Measurements from ENCODE around the gene THAP5.
"Not testable (repeated sequence)": the region's sequence is repeated elsewhere in the genome, so short reads cannot be mapped to it uniquely, and the experiment has no call there.

THAP5 gene

GRCh38 chr7:108559253-108559652, 10.3 kb downstream of the THAP5 start:
- Histone ChIP-seq H3K9me2 (replicated peaks; ENCODE audit: insufficient read depth, low read length) (no peaks in the 10 kb centered on the region), H2AFZ (ENCODE audit: low read length) (no peak overlapping the region), H3K27me3 (replicated peaks; ENCODE audit: insufficient read depth, low read length) (no peaks in the 10 kb centered on the region), H3K9ac (ENCODE audit: low read length) (no peak overlapping the region), H3F3A (ENCODE audit: insufficient read depth, low read length) (no peaks in the 10 kb centered on the region), H3K36me3 (replicated peaks; ENCODE audit: insufficient read depth, low read length) (0 out of 2 replicates have a peak, but pooled peaks cover 1% of the 10 kb centered on the region), H3K27ac (ENCODE audit: low read length) (no peak overlapping the region), H3K79me2 (ENCODE audit: low read length) (0 out of 2 replicates have a peak, but pooled peaks cover 1% of the 10 kb centered on the region), H3K4me3 (ENCODE audit: low read length) (no peak overlapping the region), H3K4me1 (ENCODE audit: low read length) (peaks cover 13% of the 10 kb centered on the region; the same call in 1 of the 2 replicates), H3K4me2 (ENCODE audit: low read depth, low read length) (no peak overlapping the region), H4K20me1 (ENCODE audit: insufficient read depth, low read length) (no peaks in the 10 kb centered on the region), H3K9me3 (replicated peaks; ENCODE audit: insufficient read depth, low read length) (no peaks in the 10 kb centered on the region)
- DNase-seq: no peak
- TF ChIP-seq EZH2phosphoT487 (IDR thresholded peaks at IDR 0.05; ENCODE audit: low read length) (no peak), EZH2 (optimal IDR thresholded peaks at IDR 0.05; ENCODE audit: low read depth, low read length) (no peak)
- TF ChIP-seq, protein P1, sequence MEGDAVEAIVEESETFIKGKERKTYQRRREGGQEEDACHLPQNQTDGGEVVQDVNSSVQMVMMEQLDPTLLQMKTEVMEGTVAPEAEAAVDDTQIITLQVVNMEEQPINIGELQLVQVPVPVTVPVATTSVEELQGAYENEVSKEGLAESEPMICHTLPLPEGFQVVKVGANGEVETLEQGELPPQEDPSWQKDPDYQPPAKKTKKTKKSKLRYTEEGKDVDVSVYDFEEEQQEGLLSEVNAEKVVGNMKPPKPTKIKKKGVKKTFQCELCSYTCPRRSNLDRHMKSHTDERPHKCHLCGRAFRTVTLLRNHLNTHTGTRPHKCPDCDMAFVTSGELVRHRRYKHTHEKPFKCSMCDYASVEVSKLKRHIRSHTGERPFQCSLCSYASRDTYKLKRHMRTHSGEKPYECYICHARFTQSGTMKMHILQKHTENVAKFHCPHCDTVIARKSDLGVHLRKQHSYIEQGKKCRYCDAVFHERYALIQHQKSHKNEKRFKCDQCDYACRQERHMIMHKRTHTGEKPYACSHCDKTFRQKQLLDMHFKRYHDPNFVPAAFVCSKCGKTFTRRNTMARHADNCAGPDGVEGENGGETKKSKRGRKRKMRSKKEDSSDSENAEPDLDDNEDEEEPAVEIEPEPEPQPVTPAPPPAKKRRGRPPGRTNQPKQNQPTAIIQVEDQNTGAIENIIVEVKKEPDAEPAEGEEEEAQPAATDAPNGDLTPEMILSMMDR (IDR thresholded peaks at IDR 0.05; ENCODE audit: low read length): no peak

DNA sequence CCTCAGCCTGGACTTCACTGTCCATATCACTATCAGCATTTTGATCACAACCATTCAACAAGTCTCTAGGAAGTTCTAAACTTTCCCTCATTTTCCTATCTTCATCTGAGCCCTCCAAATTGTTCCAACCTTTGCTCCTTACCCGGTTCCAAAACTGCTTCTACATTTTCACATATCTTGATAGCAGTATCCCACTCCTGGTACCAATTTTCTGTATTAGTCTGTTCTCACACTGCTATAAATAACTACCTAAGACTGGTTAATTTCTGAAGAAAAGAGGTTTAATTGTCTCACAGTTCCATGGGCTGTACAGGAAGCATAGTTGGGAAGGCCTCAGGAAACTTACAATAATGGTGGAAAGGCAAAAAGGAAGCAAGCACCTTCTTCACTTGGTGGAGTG, 11.9 kb downstream of the THAP5 start:
- Histone ChIP-seq H3K4me1 (ENCODE audit: low read length) (peaks cover 13% of the 10 kb centered on the region; the same call in 1 of the 2 replicates), H2AFZ (ENCODE audit: low read length) (no peak overlapping the region), H3K36me3 (replicated peaks; ENCODE audit: insufficient read depth, low read length) (no peaks in the 10 kb centered on the region), H3K9me2 (replicated peaks; ENCODE audit: insufficient read depth, low read length) (no peaks in the 10 kb centered on the region), H4K20me1 (ENCODE audit: insufficient read depth, low read length) (no peaks in the 10 kb centered on the region), H3K79me2 (ENCODE audit: low read length) (no peaks in the 10 kb centered on the region), H3K4me3 (ENCODE audit: low read length) (no peak overlapping the region), H3K9me3 (replicated peaks; ENCODE audit: insufficient read depth, low read length) (no peaks in the 10 kb centered on the region), H3K9ac (ENCODE audit: low read length) (no peak overlapping the region), H3K27ac (ENCODE audit: low read length) (no peak overlapping the region), H3F3A (ENCODE audit: insufficient read depth, low read length) (no peaks in the 10 kb centered on the region), H3K4me2 (ENCODE audit: low read depth, low read length) (no peak overlapping the region), H3K27me3 (replicated peaks; ENCODE audit: insufficient read depth, low read length) (no peaks in the 10 kb centered on the region)
- no peak for DNase-seq
- no peak for TF ChIP-seq EZH2phosphoT487 (IDR thresholded peaks at IDR 0.05; ENCODE audit: low read length)
- no peak for TF ChIP-seq EZH2 (optimal IDR thresholded peaks at IDR 0.05; ENCODE audit: low read depth, low read length)

DNA sequence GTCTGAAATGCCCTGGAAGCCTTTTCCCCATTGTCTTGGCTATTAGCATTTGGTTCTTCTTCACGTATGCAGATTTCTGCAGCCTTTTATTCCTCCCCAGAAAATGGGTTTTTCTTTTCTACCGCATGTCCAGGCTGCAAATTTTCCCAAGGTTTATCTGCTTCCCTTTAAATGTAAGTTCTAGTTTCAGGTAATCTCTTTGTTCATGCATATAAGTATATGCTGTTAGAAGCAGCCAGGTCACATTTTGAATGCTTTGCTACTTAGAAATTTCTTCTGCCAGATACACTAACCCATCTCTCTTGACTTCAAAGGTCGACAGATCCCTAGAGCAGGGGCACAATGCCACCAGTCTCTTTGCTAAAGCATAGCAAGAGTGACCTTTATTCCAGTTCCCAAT, 12.3 kb downstream of the THAP5 start:
- Histone ChIP-seq H3K36me3 (replicated peaks; ENCODE audit: insufficient read depth, low read length) (no peaks in the 10 kb centered on the region), H3K27ac (ENCODE audit: low read length) (no peak overlapping the region), H3K9ac (ENCODE audit: low read length) (no peak overlapping the region), H3K4me2 (ENCODE audit: low read depth, low read length) (no peak overlapping the region), H3K9me3 (replicated peaks; ENCODE audit: insufficient read depth, low read length) (no peaks in the 10 kb centered on the region), H2AFZ (ENCODE audit: low read length) (no peak overlapping the region), H3K4me3 (ENCODE audit: low read length) (no peak overlapping the region), H3K4me1 (ENCODE audit: low read length) (peaks cover 14% of the 10 kb centered on the region), H3F3A (ENCODE audit: insufficient read depth, low read length) (no peaks in the 10 kb centered on the region), H3K79me2 (ENCODE audit: low read length) (no peaks in the 10 kb centered on the region), H3K9me2 (replicated peaks; ENCODE audit: insufficient read depth, low read length) (no peaks in the 10 kb centered on the region), H3K27me3 (replicated peaks; ENCODE audit: insufficient read depth, low read length) (no peaks in the 10 kb centered on the region), H4K20me1 (ENCODE audit: insufficient read depth, low read length) (no peaks in the 10 kb centered on the region)
- TF ChIP-seq, protein P1 (IDR thresholded peaks at IDR 0.05; ENCODE audit: low read length): no peak
- TF ChIP-seq EZH2phosphoT487 (IDR thresholded peaks at IDR 0.05; ENCODE audit: low read length): no peak
- TF ChIP-seq EZH2 (optimal IDR thresholded peaks at IDR 0.05; ENCODE audit: low read depth, low read length): no peak
- DNase-seq: no peak

- not testable (repeated sequence) for DNase-seq; H3K9me3 ChIP-seq (replicated peaks; ENCODE audit: insufficient read depth, low read length); H3K4me2 ChIP-seq (ENCODE audit: low read depth, low read length); H4K20me1 ChIP-seq (ENCODE audit: insufficient read depth, low read length); H3K27me3 ChIP-seq (replicated peaks; ENCODE audit: insufficient read depth, low read length); H3K9me2 ChIP-seq (replicated peaks; ENCODE audit: insufficient read depth, low read length); H3K4me3 ChIP-seq (ENCODE audit: low read length); H3K9ac ChIP-seq (ENCODE audit: low read length); H3K79me2 ChIP-seq (ENCODE audit: low read length); H3F3A ChIP-seq (ENCODE audit: insufficient read depth, low read length); H2AFZ ChIP-seq (ENCODE audit: low read length); H3K27ac ChIP-seq (ENCODE audit: low read length); H3K36me3 ChIP-seq (replicated peaks; ENCODE audit: insufficient read depth, low read length)
- peaks cover 16% of the 10 kb centered on the region for H3K4me1 ChIP-seq (ENCODE audit: low read length)
Measured at GRCh38 chr7:108556665-108557064, 12.8 kb downstream of the THAP5 start.

GRCh38 chr7:108548141-108548896, 21.2 kb downstream of the THAP5 start:
- not testable (repeated sequence) for DNase-seq; H2AFZ ChIP-seq (ENCODE audit: low read length)

More at GRCh38 chr7:108548141-108548896, 21.2 kb downstream of the THAP5 start:
- not testable (repeated sequence) for H3K27me3 ChIP-seq (replicated peaks; ENCODE audit: insufficient read depth, low read length); H3K4me3 ChIP-seq (ENCODE audit: low read length); H3K9me2 ChIP-seq (replicated peaks; ENCODE audit: insufficient read depth, low read length); H3K79me2 ChIP-seq (ENCODE audit: low read length); H3F3A ChIP-seq (ENCODE audit: insufficient read depth, low read length); H3K9ac ChIP-seq (ENCODE audit: low read length); H3K9me3 ChIP-seq (replicated peaks; ENCODE audit: insufficient read depth, low read length); H3K36me3 ChIP-seq (replicated peaks; ENCODE audit: insufficient read depth, low read length); H4K20me1 ChIP-seq (ENCODE audit: insufficient read depth, low read length); H3K27ac ChIP-seq (ENCODE audit: low read length); H3K4me1 ChIP-seq (ENCODE audit: low read length); H3K4me2 ChIP-seq (ENCODE audit: low read depth, low read length)

All from MM.1S (cell line).